Transverse colon (tissue), 4 donors: ENCODE measurements around the gene RTL5. TPM values are rescaled to one million over a fixed set of nuclear protein-coding genes. Genes with fewer than 3 reads are reported as not detected.

Experiments
- DNase-seq: peaks from one replicate; pipeline ENCODE4 v3.0.0-alpha.2; 2019
- H3K27ac ChIP-seq, 4 donors: fragments of 200-600 bp; sonication (generic); 2 replicates each; pipeline ENCODE4 v1.5.1; 2016 to 2018; ENCODE audit warnings: inconsistent platforms in 4 of 4
- H3K27me3 ChIP-seq: fragments of 200-600 bp; sonication (generic); 2 replicates; pipeline ENCODE4 v1.5.1; 2017; ENCODE audit warnings: inconsistent platforms
- H3K36me3 ChIP-seq, 4 donors: fragments of 200-600 bp; sonication (generic); 2 replicates each; pipeline ENCODE4 v1.5.1; 2017 to 2019; ENCODE audit warnings: inconsistent platforms in 4 of 4
- H3K4me1 ChIP-seq, 4 donors: fragments of 200-600 bp; sonication (generic); 2 replicates each; pipeline ENCODE4 v1.5.1; 2017 to 2020; ENCODE audit warnings: inconsistent platforms in 4 of 4
- H3K4me3 ChIP-seq, 4 donors: fragments of 200-600 bp; sonication (generic); 1 replicate in 1 of 4; 2 replicates in 3 of 4; pipeline versions ENCODE4 v1.5.1 to v1.6.1; 2017 to 2019; ENCODE audit warnings: inconsistent platforms in 4 of 4
- H3K9me3 ChIP-seq, 2 donors: fragments of 200-600 bp; sonication (generic); 2 replicates each; pipeline ENCODE4 v1.5.1; 2017 to 2019; ENCODE audit warnings: inconsistent platforms in 2 of 2
- CTCF ChIP-seq, 5 experiments: fragments of 200-600 bp in 3 of 5; fragments of 450-650 bp in 2 of 5; sonication (generic) in 3 of 5; IDR thresholded peaks; 1 replicate in 2 of 5; 2 replicates in 3 of 5; pipeline ENCODE4 v1.5.1; 2016 to 2017; ENCODE audit warnings: antibody characterized with exemption in 5 of 5, inconsistent platforms in 3 of 5, mild to moderate bottlenecking in 2 of 5, moderate library complexity in 1 of 5
- EP300 ChIP-seq: sonication (generic); formaldehyde crosslinking; IDR thresholded peaks from one replicate; pipeline ENCODE4 v1.6.1; 2017; ENCODE audit warnings: antibody characterized with exemption, low read depth
- POLR2A ChIP-seq: fragments of 450-650 bp; IDR thresholded peaks from one replicate; pipeline ENCODE4 v1.6.1; 2016; ENCODE audit warnings: antibody characterized with exemption, mild to moderate bottlenecking, moderate library complexity
- POLR2AphosphoS5 ChIP-seq, 3 donors: sonication (generic); formaldehyde crosslinking; IDR thresholded peaks; one replicate each; pipeline ENCODE4 v1.6.1; 2016; ENCODE audit warnings: antibody characterized with exemption in 3 of 3
- WGBS, 2 donors: methylation state at CpG; one replicate each; pipeline ENCODE4 v1.1.5; 2018; ENCODE audit warnings: low coverage in 1 of 2; 5-methylcytosine and 5-hydroxymethylcytosine counted together
- in situ Hi-C, 4 donors: fragments of 200-750 bp; cut with MboI; loops; one replicate each; pipeline versions ENCODE4 v1.15.0 to v1.15.1; 2017; ENCODE audit warnings: low sequenced_read_pairs in 3 of 4, low pct_ligation_motif_present in 1 of 4, low pct_unique_long_range_greater_than_20kb in 1 of 4
- intact Hi-C: fragments of 100-400 bp; cut with DNase I; formaldehyde crosslinking; loops from one replicate; pipeline ENCODE4 v1.15.1; 2023; ENCODE audit warnings: low total_unique reads
- total RNA-seq, 4 donors: library from RNA; depleted of rRNA; stranded (reverse); fragments of >200 nt; gene quantifications; one replicate each; pipeline ENCODE4 v1.1.0, GENCODE V29; 2016

Gene RTL5
- total RNA-seq, 4 donors from 2014 or later = 1.3 to 6.0 (median 2.5) TPM

- H3K4me3 ChIP-seq = no peak overlapping the region
- H3K27me3 ChIP-seq = no peaks in the 10 kb centered on the region
- H3K36me3 ChIP-seq = no peaks in the 10 kb centered on the region
- DNase-seq = no peak
- intact Hi-C loops (no loop called here), in situ Hi-C loops (no loop called here)
- no peaks in the 10 kb centered on the region for H3K9me3 ChIP-seq
- no peak overlapping the region for H3K27ac ChIP-seq
- no peaks in the 10 kb centered on the region for H3K4me1 ChIP-seq
- 53% methylated on average over 6 of the region's 6 CpGs; no CpG with 5 or more reads in 1 of the 2 donors for WGBS, 2 donors
- TF ChIP-seq EP300 = no peak
- TF ChIP-seq CTCF (IDR thresholded peaks at IDR 0.05) = no peak
- no peak for TF ChIP-seq POLR2AphosphoS5 (IDR thresholded peaks at IDR 0.05)
- no peak for TF ChIP-seq POLR2A
Observed at GRCh38 chrX:72169008-72169728, 37.5 kb upstream of the RTL5 start.

GRCh38 chrX:72165551-72165950 lies 33.8 kb upstream of the RTL5 start:
- 69 to 90% methylated on average over 4 of the region's 4 CpGs for WGBS, 2 donors
- in situ Hi-C loops = no loop called here
- H3K4me1 ChIP-seq = no peaks in the 10 kb centered on the region
- no peak overlapping the region for H3K4me3 ChIP-seq
- intact Hi-C loops = no loop called here
- no peaks in the 10 kb centered on the region for H3K9me3 ChIP-seq
- H3K27ac ChIP-seq = no peak overlapping the region
- TF ChIP-seq POLR2A (no peak), CTCF (IDR thresholded peaks at IDR 0.05) (no peak), POLR2AphosphoS5 (IDR thresholded peaks at IDR 0.05) (no peak), EP300 (no peak)
- no peaks in the 10 kb centered on the region for H3K36me3 ChIP-seq
- H3K27me3 ChIP-seq = no peaks in the 10 kb centered on the region
- DNase-seq = no peak

GRCh38 chrX:72159769-72160168 lies 28.1 kb upstream of the RTL5 start:
- TF ChIP-seq POLR2A (no peak), EP300 (no peak), POLR2AphosphoS5 (IDR thresholded peaks at IDR 0.05) (no peak), CTCF (IDR thresholded peaks at IDR 0.05) (no peak)
- 0 to 85% methylated on average over 1 to 10 of the region's 10 CpGs for WGBS, 2 donors

GRCh38 chrX:72158773-72159172 lies 27.1 kb upstream of the RTL5 start:
- no peaks in the 10 kb centered on the region for H3K9me3 ChIP-seq
- H3K36me3 ChIP-seq = no peaks in the 10 kb centered on the region
- H3K4me1 ChIP-seq = no peaks in the 10 kb centered on the region
- no peak for DNase-seq
- intact Hi-C loops = no loop called here
- 74% methylated on average over 3 of the region's 3 CpGs; no CpG with 5 or more reads in 1 of the 2 donors for WGBS, 2 donors
- TF ChIP-seq EP300 (no peak), POLR2AphosphoS5 (IDR thresholded peaks at IDR 0.05) (no peak), CTCF (IDR thresholded peaks at IDR 0.05) (no peak), POLR2A (no peak)
- H3K27me3 ChIP-seq = no peaks in the 10 kb centered on the region
- in situ Hi-C loops = no loop called here
- no peak overlapping the region for H3K27ac ChIP-seq
- no peak overlapping the region for H3K4me3 ChIP-seq

More at GRCh38 chrX:72159769-72160168, 28.1 kb upstream of the RTL5 start:
- in situ Hi-C loops = no loop called here
- no peaks in the 10 kb centered on the region for H3K36me3 ChIP-seq
- H3K27me3 ChIP-seq = no peaks in the 10 kb centered on the region
- intact Hi-C loops = no loop called here
- H3K27ac ChIP-seq = no peak overlapping the region
- DNase-seq = no peak
- H3K4me3 ChIP-seq = no peak overlapping the region
- H3K9me3 ChIP-seq = no peaks in the 10 kb centered on the region
- H3K4me1 ChIP-seq = no peaks in the 10 kb centered on the region
